Measurements from ENCODE around the gene TLE3.

GRCh38 chr15:70058642-70059360, 38.9 kb downstream of the TLE3 start:
- TF ChIP-seq, protein P1, sequence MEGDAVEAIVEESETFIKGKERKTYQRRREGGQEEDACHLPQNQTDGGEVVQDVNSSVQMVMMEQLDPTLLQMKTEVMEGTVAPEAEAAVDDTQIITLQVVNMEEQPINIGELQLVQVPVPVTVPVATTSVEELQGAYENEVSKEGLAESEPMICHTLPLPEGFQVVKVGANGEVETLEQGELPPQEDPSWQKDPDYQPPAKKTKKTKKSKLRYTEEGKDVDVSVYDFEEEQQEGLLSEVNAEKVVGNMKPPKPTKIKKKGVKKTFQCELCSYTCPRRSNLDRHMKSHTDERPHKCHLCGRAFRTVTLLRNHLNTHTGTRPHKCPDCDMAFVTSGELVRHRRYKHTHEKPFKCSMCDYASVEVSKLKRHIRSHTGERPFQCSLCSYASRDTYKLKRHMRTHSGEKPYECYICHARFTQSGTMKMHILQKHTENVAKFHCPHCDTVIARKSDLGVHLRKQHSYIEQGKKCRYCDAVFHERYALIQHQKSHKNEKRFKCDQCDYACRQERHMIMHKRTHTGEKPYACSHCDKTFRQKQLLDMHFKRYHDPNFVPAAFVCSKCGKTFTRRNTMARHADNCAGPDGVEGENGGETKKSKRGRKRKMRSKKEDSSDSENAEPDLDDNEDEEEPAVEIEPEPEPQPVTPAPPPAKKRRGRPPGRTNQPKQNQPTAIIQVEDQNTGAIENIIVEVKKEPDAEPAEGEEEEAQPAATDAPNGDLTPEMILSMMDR (IDR thresholded peaks at IDR 0.05), result no peak
- TF ChIP-seq POLR2AphosphoS5 (IDR thresholded peaks at IDR 0.05), result no peak
- no peak for TF ChIP-seq EP300 (IDR thresholded peaks at IDR 0.05)
